Measurements from ENCODE around the gene DYSF.

Gene DYSF

DNA sequence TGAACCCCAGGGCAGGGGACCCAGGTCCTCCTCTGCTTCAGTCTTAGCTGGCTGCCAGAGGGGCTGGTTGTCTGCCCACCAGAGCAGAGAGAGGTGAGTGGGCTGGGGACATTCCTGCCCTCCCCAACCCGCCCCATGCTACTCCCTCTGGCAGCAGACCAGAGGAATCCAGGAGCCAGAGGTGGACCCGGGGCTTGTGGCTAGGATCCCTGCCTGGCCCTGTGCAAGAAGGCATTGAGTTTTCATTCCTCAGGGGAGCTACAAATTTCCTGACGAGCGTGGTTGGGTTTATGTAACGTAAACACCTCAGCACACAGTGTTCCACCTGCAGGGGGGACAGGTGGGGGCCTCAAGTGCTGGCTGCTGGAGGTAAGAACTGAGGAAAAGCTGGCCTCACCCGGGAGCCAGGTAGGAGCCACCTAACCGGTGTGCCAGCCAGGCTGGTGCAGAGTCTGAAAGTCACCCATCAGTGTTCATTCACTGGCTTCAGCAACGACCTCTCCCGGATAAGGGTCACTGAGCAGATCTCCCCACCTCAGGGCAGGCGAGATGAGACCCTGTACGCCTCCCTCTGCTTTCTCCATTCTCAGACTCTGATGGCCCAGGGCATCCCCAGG lies 246.8 kb downstream of the DYSF start:
- DNase-seq = no peak

DNA sequence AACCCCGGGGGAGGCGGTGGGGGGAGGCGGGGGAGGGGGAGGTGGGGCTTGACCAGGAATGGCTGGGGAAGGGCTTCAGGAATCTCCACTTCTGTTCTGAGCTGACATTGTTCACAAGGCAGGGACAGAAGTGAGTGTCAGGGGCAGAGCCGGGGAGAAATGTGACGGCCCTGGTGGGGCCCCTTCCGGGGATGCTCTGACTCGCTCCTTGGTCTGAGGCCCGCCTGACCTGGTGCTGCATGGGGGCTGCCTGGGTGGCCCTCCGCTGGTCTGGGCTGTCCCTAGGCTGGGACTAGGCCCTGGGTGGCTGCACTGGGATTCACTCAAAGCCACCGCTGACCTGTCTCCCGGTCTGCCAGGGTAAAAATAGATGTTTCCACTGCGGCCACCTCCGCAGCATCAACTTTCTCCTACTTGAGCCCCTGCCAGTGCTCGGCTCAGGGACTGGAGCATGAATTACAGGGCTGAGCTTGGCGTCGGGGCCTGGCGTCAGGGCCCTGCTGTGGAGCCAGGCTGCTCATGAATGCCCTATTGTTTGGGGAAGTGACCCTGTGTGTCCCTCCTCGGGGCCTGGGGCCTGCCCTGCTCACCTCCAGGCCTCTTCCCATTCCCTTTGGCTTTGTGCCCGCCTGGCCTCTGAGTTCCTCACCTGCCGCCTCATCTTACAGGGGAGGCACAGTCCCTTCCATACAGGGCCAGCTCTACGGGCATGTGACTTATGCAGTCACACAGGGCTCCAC lies 247.5 kb downstream of the DYSF start:
- DNase-seq = no peak

DNA sequence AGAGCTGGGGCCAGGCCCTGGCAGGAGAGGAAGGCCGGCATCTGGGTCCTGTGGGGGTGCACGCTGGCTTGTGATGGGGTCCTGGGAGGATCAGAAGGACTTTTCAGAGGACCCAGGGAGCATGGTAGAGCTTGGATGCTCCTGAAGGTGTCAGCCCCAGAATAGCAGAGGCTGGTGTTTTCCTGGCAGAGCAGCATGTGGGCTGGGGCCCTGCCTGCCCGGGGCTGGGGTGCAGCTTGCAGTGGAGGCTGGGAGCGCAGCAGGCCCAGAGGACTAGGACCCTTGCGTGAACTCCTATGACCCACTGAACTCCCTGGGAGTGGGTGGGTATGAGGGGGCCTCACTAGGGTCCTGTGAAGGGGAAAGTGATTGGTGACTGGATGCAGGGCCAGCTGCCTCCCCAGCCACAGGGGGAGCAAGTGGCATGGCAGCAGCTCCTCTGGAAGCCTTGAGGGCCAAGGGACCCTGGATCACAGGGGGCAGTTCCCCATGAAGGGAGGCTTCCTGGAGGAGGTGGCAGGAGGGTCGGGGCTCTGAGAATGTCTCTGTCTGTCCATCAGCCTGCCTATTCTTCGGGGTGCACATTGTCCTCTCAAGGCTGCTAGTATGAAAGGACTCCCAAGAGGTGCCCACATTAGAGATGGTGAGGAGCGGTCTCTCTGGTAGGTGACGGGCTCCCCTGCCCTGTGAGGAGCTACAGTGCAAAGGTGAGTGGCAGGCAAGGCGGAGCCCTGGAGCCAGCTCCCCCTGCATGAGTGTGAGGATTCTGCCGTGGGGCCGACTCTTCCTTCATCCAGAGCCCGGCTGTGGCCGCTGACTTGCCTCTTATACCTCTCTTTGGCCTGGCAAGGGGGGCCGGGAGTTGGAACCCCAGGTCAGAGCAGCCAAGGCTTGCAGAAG lies 249.0 kb downstream of the DYSF start:
- no peak for DNase-seq

DNA sequence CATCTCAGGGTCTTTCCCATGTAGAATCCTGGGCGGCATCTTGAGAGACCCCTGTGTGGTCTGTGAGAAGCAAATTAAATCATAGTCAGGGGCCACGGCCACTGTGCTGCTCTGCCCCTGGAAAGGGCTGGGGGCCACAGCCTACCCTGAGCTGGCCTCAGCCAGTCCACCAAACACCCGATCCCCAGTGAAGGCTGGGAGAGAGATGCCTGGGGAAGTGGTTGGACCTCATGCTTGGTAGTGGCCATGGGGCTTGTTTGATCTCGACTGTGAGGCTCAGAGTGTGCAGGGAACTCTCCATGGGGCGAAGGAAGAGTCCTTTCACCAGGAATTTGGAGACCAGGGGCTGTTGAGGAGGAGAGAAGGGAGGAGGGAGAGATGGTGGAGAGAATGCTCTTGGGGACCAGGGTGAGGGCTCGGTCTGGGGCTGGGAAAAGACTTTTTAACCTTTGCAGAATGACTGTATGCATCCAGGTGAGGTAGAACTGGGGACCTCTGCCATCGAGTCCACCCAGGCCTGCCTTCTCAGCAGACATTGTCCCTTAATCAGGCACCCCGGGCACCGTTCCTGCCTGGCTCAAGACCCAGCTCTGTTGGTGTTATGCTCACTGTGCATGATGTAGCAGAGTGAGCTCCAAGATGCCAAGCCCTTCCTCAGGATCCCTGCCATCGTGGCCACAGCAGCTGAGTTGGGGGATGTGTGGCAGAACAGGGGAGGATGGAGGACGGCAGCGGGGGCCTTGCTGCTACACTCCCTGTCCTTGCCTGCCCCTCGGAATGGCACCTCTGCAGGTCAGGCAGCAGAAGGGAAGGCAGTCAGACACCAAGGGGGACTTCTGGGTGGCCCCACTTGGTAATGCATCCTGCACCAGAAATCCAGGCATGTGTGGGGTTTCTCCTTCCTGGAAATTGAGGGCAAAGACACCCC lies 249.9 kb downstream of the DYSF start:
- DNase-seq = no peak

DNA sequence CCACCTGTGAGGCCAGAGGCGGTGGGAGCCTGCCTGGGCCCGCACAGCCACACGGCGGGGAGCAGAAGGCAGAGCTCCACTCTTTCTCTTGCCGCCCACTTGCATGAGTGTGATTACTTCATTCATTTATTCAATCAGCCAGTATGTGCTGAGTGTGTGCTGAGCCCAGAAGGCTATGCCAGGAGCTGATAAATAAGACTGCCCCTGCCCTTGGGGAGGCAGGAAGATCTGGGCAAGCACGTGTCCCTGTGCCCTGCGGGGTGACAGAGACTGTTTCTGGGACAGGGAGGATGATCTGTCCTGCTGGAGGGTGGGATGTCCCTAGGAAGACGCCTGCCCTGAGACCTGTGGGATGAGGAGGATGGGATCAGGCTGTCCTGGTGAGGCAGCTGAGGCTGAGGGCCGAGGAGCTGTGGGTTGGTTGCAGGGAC lies 250.8 kb downstream of the DYSF start:
- DNase-seq = no peak

DNA sequence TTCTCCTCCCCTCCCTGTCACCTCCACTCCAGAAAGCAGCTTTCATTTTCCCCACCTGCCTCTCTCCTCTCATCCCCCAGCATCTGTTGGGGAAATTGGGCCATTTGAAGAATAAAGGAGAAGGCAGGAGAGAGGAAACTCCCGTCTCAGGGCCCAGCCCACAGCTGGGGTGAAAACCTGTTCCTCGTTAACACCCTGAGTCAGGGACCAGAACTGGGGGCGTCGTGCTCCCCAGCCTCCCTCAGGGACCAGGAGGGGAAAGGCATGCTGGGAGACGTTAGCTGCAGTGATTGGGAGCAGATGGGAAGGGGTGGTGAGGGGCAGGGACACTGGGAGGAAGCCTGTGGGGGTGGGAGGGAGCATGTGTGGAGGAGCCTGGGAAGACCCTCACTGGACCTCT lies 251.3 kb downstream of the DYSF start:
- no peak for DNase-seq

DNA sequence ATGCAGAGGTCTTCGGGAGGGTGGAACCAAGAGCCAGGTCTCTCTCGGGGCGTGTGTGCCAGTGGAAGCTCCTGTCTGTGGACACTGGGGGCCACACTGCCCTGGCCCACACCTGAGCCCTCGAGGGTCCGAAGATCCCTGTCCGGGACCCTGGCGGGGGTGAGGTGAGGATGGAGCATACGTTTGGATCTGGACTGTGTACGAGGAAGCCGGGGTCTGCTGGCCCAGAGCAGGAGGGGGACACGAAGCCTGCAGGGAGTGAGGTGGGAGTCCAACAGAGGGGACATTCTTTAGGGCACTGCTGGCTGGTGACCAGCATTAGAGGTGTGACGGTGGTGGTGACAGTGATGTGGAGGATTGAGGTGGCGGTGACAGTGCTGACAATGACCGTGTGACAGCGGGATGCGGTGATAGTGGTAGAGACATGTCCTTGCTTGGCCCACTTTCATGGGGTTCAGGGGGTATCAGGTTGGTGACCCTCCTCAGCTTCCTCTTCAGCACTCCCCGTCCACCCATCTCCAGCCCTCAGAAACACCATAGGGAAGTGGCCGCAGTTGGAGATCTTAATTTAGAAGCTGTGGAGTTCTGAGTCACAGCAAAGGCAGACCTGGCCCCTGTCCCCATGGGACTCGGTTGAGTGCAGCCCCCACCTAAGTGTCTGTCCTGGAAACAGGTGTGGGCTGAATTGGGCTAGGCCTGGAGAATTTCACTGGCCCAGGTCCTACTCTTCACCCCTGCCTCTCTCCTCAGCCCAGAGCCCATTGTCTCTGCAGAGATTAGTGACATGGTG lies 252.0 kb downstream of the DYSF start:
- no peak for DNase-seq

DNA sequence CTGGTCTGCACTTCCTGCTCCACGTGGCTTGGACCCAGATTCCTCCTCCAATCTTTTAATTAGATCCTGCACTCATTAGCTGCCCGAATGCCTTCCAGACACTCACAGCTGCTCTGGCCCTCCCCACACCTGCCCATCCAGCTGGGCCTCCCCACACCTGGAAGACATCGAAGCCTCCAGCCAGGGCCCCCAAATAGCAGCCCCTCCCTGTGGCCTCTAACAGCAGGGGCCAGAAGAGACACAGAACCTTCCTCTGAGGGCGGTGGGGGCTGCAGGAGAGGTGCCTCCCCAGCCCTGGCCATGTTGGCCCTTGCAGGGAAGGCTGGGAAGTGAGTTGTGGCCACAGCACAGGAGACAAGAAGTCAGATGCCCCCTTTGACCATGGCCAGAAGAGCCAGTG lies 252.8 kb downstream of the DYSF start:
- no peak for DNase-seq

DNA sequence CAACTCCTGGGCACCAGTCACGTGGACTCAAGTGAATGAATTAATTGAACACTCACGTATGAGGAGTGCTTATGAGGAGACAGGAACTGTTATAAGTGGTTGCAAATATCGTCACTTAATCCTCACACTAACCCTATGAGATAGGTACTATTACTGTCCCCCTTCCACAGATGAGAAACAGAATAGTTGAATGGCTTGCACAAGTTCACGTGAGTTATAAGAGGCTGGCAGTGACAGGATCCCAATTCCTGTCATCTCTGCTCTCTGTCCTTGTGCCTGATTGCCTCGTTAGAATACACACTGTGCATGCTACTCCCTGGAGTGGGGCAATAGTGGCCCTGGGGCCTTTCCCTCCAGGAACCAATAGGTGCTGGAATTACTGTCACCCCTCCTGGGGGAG lies 253.5 kb downstream of the DYSF start:
- DNase-seq = no peak

DNA sequence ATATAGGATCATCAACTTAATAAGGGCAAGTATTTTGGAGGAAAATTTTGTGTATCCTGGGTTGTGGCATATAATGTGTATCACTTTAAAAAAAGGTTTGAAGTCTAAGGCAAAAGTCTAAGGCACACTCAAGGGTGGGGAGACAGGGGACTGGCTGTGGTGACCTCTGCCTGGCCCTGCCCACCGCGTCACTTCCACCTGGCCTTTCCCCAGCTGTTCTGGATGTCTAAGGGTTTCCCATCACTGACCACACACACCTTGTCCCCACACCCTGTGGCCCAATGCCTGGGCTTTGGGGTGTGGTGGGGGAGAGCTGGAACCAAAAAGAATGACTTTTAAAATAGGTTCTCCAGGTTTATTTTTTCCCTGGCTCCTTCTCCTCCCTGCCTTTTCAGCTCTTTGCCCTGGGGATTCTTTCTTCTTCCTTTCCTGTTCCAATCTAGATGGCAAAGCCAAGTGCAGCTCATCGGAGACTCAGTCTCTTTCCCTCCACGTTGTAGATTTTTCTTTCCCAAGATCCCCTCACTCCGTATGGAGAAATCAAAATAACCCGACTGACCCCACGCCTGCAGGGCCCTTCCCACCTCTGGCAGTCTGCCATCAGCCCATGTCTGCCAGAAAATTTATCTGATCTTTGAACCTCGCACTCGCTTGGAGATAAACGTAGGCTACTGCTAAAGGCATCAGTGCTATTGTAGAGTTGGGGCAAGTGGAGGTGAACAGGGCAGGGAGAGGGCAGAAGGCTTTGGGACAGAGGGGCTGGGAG lies 257.2 kb downstream of the DYSF start:
- DNase-seq = no peak

DNA sequence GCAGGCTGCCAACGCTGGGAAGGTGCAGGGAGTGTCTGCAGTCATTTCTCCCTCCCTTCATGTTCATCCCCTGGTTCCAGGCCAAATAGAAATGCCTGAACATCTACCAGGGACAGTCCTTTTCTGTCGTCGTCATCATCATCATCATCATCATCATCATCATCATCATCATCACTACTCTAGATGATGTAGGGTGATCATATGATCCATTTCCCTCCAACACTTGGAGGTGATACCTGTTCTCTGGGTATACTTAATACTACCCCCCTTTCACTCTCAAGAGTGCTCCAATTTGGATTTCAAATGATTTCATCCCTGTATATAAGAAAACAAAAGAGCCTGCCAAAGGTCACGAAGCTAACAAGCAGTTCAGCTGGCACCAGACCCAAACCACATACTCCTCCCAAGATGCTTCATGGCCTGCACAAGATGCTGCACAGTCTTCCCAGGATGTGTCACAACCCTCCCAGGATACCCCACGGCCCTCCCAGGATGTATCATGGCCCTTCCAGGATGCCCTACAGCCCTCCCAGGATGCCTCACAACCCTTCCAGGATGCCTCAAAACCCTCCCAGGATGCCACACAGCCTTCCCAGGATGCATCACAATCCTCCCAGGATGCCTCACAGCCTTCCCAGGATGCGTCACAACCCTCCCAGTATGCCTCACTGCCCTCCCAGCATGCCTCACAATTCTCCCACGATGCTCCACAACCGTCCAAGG lies 257.9 kb downstream of the DYSF start:
- no peak for DNase-seq

DNA sequence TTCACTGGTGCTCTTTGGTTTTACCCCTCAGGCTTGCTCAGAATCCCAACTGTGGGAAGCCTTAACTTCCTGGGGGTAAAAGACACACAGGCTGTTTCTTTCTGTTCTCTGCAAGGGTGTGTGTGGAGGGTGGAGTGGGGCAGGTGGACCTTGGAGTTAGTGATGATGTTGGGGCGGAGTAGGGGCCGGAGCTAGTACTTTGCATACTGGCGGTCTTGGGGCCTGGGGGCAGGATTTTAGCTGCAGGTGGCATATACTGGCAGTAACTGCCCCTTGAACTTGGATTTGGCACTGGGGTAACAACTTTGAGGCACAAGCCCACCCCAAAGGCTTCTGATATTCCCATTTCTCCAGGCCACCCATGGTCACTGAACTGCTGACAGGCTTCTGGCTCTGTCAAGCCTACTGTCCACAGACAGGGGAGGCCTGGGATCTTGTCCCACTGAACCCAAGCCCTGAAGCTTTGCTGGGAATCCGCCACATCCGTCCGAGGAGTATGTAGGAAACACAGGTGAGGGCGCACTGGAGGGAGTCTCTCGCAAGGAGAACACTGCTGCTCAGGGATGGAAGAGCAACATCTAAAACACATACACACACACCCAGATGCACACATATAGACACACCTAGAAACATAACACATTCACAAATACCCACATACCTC lies 258.9 kb downstream of the DYSF start:
- no peak for DNase-seq

DNA sequence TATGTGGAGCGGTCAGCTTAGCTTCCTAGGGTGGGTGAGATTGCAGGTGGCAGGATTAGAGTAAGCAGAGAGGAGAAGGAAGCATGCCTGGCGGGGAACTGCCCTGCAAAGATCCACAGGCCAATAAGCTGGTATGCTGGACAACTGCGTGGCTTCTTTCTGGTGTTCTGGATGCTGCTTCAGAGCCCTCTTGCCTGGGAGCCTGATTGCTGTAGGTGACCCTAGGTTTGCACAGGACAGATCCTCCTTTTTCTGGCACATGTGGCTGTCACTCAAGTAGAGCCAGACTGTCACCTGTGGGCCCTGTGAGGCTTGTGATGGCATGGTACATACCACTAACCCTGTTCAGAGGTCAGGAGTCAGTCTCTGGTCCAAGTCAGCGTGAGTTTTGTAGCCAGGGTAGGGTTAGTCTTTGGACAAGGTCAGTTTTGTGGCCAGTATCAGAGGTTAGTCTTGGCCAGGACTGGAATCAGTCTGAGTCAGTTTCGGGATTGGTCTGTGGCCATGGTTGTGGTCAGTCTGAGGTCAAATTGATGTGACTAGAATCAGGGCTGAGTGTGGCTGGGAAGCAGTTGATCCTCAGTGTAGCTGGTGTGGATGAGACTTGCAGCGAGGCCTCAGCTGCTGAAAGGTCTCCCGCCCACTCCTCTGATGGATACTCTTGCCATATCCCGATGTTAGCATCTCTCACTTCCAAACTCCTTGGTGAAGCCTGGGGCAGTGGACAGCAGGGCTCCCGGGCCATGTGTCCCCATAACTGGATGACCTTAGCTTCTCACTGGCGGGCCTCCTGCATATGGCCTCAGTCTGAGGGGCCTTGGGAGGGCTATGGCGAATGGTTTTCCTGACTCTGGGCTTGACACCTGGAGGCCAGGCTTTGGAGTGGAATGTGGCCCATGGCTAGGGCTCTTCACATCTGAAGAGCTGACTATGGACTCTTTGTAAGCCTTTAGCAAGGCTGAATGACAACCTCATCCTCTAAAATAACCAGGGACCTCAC lies 260.5 kb downstream of the DYSF start:
- DNase-seq = no peak

DNA sequence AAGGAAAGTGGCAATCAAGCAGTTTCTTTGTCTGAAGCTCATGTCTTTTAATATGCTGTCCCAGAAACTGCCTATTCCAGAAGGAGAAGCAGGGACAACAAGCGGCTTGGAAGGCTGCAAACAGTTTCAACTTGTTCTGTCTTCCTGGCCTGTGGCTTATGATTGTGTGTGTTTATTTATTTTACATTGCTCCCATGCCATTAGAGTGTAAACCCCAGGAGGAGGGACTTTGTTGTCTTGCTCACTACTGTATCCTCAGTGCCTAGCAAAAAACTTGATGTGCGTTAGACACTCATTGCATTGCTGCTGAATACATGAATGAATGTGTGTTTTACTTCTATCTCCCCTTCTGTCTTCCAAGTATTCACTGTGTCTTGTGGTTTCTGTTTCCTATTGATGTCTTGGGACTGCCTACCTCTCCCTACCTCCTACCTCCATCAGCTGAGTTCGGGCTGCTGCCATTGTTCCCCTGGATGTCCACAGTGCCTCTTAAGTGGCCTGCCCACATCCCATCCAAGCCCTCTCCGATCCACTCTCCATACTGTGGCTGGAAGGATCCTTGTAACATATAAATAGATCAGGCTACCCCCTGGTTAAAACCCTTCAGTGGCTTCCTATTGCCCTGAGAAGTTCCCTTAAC lies 261.4 kb downstream of the DYSF start:
- no peak for DNase-seq

DNA sequence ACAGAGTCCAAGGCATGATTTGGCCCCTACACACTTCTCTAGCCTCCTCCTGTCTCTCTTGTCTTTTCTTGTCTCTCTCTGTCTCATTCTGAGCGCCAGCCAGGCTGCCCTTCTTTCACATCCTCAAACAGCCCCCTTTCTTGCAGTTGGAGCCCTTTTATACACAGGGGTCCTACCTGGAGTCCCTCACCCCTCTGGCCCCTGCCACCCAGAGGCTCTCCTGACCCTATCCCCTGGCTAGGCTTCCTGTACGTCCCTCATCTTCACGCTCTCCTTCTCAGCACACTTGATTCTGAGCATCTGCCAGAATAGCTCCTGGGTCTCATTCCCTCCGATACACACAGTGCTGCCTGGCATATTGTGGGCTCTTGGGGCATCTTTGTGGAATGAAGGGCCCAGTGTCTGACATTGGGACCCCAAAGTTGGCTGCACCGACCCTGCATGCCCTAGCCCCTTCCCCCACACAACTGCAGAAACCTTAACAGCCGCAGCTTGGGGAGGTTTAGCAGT lies 261.9 kb downstream of the DYSF start:
- DNase-seq = no peak

DNA sequence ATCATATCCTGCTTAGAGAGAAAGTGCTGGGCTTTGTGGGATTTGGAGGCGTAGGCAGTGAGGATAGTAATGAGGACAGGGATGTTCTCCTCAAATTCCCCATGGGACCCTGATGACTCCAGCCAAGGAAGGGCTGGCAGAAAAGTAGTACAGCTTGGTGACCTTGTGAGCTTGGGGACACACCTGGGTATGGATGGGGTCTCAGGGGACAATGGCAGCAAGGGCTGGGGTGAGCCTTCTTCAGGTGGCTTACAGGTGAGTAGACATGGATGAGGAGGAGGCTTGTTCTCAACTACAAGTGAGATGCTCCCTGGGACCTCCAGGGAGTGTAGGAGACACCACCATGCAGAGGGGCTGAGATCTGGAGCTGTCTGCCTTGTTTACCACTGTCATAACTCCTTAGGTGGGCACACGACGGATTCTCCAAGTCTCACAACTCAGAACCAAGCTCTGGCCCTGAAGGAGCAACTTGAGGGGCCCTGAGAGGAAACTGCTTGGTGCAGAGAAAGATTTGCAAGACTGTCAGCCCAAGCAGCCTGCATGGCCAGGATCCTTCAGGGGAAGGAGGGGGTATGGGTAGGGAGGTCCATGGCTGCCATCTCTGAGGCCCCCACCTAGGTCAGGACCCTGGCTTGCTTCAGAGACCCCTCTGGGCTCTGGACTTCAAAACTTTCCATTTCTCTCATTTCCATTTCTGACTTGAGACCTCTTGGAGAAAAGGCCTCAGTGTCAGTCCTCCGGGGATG lies 262.8 kb downstream of the DYSF start:
- no peak for DNase-seq
